AG09319 (cell line): Measurements from ENCODE around the gene STAT4.

ENCODE experiments used
- DNase-seq: peaks from one replicate; pipeline ENCODE4 v3.0.0-alpha.2; 2010; ENCODE audit warnings: low read depth; ENCODE audit errors: extremely low read depth
- CTCF ChIP-seq: IDR thresholded peaks from 2 replicates; pipeline ENCODE4 v1.5.1; 2011; ENCODE audit warnings: low read depth, mild to moderate bottlenecking, inconsistent platforms, low read length, moderate library complexity

Gene STAT4

GRCh38 chr2:191174442-191174841, 23.6 kb upstream of the STAT4 start:
- no peak for TF ChIP-seq CTCF
- DNase-seq = no peak

GRCh38 chr2:191173206-191173605, 22.4 kb upstream of the STAT4 start:
- no peak for DNase-seq
- TF ChIP-seq CTCF = no peak

- DNase-seq = peak; percentile 80
- no peak for TF ChIP-seq CTCF
Observed at GRCh38 chr2:191171708-191172355, 21.0 kb upstream of the STAT4 start.

GRCh38 chr2:191171286-191171685, 20.5 kb upstream of the STAT4 start:
- no peak for DNase-seq
- no peak for TF ChIP-seq CTCF

GRCh38 chr2:191170773-191171172, 20.0 kb upstream of the STAT4 start:
- no peak for DNase-seq
- no peak for TF ChIP-seq CTCF

GRCh38 chr2:191170301-191170636, 19.5 kb upstream of the STAT4 start:
- TF ChIP-seq CTCF = no peak
- DNase-seq = no peak

GRCh38 chr2:191169456-191170300, 18.9 kb upstream of the STAT4 start:
- no peak for TF ChIP-seq CTCF
- no peak for DNase-seq
